ENCODE results near the gene ZNF530. TPM values are rescaled to one million over a fixed set of nuclear protein-coding genes. Genes with fewer than 3 reads are reported as not detected.

The ZNF530 gene
- 1 to 10 TPM in 3 of 4 donors, under 1 TPM in 1; 0.89 to 6.2 (median 3.2) TPM for polyA plus RNA-seq
- long read RNA-seq, donor 1, full-length matches to known transcripts: 7 of 7 reads
- long read RNA-seq, donor 1, partial matches to known transcripts: 0 of 7 reads
- long read RNA-seq, donor 1, other reads (novel, unspliced or antisense): 0 of 7 reads
- long read RNA-seq, donor 2: 0 reads
- long read RNA-seq, donor 3, full-length matches to known transcripts: 2 of 2 reads
- long read RNA-seq, donor 3, partial matches to known transcripts: 0 of 2 reads
- long read RNA-seq, donor 3, other reads (novel, unspliced or antisense): 0 of 2 reads
- long read RNA-seq, donor 4: 0 reads
- long read RNA-seq, donor 5, full-length matches to known transcripts: 4 of 4 reads
- long read RNA-seq, donor 5, partial matches to known transcripts: 0 of 4 reads
- long read RNA-seq, donor 5, other reads (novel, unspliced or antisense): 0 of 4 reads
- long read RNA-seq, donor 6, full-length matches to known transcripts: 1 of 1 reads
- long read RNA-seq, donor 6, partial matches to known transcripts: 0 of 1 reads
- long read RNA-seq, donor 6, other reads (novel, unspliced or antisense): 0 of 1 reads
- long read RNA-seq, donor 7, full-length matches to known transcripts: 3 of 3 reads
- long read RNA-seq, donor 7, partial matches to known transcripts: 0 of 3 reads
- long read RNA-seq, donor 7, other reads (novel, unspliced or antisense): 0 of 3 reads
- long read RNA-seq, donor 8: 0 reads
- long read RNA-seq, donor 9: 0 reads
- long read RNA-seq, donor 10, full-length matches to known transcripts: 4 of 4 reads
- long read RNA-seq, donor 10, partial matches to known transcripts: 0 of 4 reads
- long read RNA-seq, donor 10, other reads (novel, unspliced or antisense): 0 of 4 reads

DNA sequence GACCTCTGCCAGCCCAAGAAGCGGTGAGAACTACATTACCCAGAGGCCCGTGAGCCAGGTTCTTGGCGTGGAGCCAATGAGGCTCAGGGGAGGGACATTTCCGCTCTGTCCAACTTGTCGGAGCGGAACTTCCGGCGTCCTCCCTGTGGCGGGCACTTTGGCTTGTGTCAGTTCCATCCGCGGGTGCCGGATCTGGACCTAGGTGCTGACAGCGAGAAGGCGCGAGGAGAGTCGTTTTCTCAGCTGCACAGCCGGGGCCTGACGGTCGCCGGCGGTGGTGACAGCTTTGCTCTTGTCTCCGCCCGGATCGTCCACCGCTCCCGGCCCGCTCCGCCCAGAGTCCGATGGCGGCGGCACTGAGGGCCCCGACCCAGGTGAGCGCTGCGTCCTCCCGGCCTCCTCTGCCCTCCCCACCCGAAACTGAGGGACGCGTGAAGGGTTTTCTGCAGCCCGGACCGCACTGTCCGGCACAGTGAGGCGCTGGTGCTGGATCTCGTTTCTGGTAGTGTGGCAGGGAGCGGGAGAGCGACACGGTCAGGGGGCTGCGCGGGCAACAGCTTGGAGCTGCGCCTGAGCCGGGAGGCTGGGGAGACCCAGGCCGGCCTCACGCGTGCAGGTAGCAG is at the start of gene ZNF530:
ZNF530 (plus strand) TSS at position 125 of the 623 bp plus-strand sequence. CDS start 4,461 bp downstream, outside the sequence.
- H3K9me3 ChIP-seq (ENCODE audit: control insufficient read depth in 2 of 2, insufficient read depth in 1 of 2, low read depth in 1 of 2, low read length in 1 of 2): peaks cover 3 to 25% of the 10 kb centered on the region in 2 donors
- peak within 1 kb of the TSS; percentile 58 to 81 (median 63) for H3K4me3 ChIP-seq (ENCODE audit: low read depth in 1 of 3, low read length in 3 of 3)
- 0 to 2% (median 1%) methylated on average over 38 to 53 of the region's 53 CpGs for WGBS, 3 donors
- H3K36me3 ChIP-seq (ENCODE audit: control insufficient read depth in 3 of 3, insufficient read depth in 2 of 3, low read depth in 1 of 3, low read length in 3 of 3): peaks cover 0 to 8% (median 2%) of the 10 kb centered on the region in 3 donors
- peak; percentile 94 to 96 for DNase-seq
- H3K4me1 ChIP-seq (ENCODE audit: control insufficient read depth in 3 of 3, insufficient read depth in 2 of 3, low read depth in 1 of 3, low read length in 2 of 3): no peaks in the 10 kb centered on the region
- no peaks in the 10 kb centered on the region for H3K27me3 ChIP-seq (ENCODE audit: control insufficient read depth in 3 of 3, insufficient read depth in 3 of 3, low read length in 3 of 3)
- H3K27ac ChIP-seq (ENCODE audit: low read depth in 1 of 3, low read length in 2 of 3): no peak within 1 kb of the TSS
- FAIRE-seq: no peak

DNA sequence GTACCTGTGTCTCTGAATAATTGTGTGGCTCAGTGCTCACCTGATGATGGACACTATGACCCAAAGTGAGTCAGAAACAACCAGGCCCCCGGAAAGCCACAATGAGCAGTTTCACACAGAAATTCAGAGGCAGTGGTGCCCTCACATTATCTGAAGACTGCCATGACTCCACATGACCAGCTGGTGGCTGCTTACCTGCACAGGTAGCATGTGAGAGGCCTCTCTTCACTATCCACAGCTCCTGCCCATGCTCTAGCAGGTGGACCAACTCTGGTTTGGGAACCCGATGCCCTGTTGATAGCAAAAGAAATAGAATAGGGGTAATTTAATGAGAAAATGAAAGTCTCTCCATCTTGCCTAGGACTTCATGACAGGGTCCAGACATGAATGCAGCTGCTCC is 47.3 kb upstream of the ZNF530 start:
- DNase-seq (no peak), FAIRE-seq (no peak)
- 90 to 98% (median 97%) methylated on average over 2 of the region's 2 CpGs for WGBS, 3 donors
- peaks cover 6 to 72% of the 10 kb centered on the region in 2 donors for H3K9me3 ChIP-seq (ENCODE audit: control insufficient read depth in 2 of 2, insufficient read depth in 1 of 2, low read depth in 1 of 2, low read length in 1 of 2)
- no peak overlapping the region for H3K4me3 ChIP-seq (ENCODE audit: low read depth in 1 of 3, low read length in 3 of 3)
- H3K4me1 ChIP-seq (ENCODE audit: control insufficient read depth in 3 of 3, insufficient read depth in 2 of 3, low read depth in 1 of 3, low read length in 2 of 3): no peaks in the 10 kb centered on the region
- no peak overlapping the region for H3K27ac ChIP-seq (ENCODE audit: low read depth in 1 of 3, low read length in 2 of 3)
- peaks cover 38 to 57% (median 49%) of the 10 kb centered on the region in 3 donors for H3K36me3 ChIP-seq (ENCODE audit: control insufficient read depth in 3 of 3, insufficient read depth in 2 of 3, low read depth in 1 of 3, low read length in 3 of 3)
- no peaks in the 10 kb centered on the region for H3K27me3 ChIP-seq (ENCODE audit: control insufficient read depth in 3 of 3, insufficient read depth in 3 of 3, low read length in 3 of 3)

DNA sequence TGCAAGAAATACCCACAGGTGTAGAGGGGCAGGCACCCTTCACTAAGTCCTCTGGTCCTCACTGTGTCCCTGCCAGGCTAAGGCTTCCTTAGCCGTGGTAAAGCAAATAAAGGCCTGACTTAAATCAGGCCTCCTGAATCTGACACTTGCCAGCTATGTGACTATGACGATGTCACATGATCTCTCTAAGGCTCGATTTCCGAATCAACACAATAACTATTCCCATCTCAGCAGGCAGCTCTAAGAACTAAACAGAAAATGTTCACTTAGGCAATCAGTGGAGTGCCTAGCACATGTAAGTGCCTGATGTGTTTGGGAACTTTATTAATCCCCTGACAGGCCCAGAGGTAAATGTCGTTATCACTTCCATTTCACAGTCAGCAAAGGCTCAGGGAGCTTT is 42.0 kb upstream of the ZNF530 start:
- Histone ChIP-seq H3K36me3 (ENCODE audit: control insufficient read depth in 3 of 3, insufficient read depth in 2 of 3, low read depth in 1 of 3, low read length in 3 of 3) (peaks cover 11 to 34% (median 18%) of the 10 kb centered on the region in 3 donors), H3K27me3 (ENCODE audit: control insufficient read depth in 3 of 3, insufficient read depth in 3 of 3, low read length in 3 of 3) (no peaks in the 10 kb centered on the region), H3K4me1 (ENCODE audit: control insufficient read depth in 3 of 3, insufficient read depth in 2 of 3, low read depth in 1 of 3, low read length in 2 of 3) (peaks cover 4 to 13% (median 7%) of the 10 kb centered on the region in 3 donors), H3K27ac (ENCODE audit: low read depth in 1 of 3, low read length in 2 of 3) (no peak overlapping the region), H3K4me3 (ENCODE audit: low read depth in 1 of 3, low read length in 3 of 3) (no peak overlapping the region), H3K9me3 (ENCODE audit: control insufficient read depth in 2 of 2, insufficient read depth in 1 of 2, low read depth in 1 of 2, low read length in 1 of 2) (peaks cover 0 to 43% of the 10 kb centered on the region in 2 donors)
- 88 to 95% (median 89%) methylated on average over 5 of the region's 5 CpGs for WGBS, 3 donors
- no peak for DNase-seq
- no peak for FAIRE-seq

DNA sequence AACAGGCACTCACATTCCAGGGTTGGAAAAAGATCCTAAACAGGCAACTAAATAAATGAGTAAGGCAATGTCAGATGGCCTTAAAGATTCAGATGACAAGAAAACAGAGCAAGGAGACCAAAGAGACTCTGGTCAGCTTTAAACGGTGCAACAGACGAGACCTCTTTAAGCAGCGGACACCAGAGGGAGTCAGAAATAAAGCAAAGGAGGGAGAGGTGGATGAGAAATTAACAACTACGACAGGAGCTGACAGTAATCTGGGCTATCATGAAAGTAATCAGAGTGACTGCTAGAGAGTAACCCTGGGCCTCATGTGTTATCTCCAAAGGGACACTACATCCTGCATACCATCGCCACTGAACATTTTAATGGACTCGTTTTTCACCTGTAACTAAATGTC is 41.2 kb upstream of the ZNF530 start:
- H3K9me3 ChIP-seq (ENCODE audit: control insufficient read depth in 2 of 2, insufficient read depth in 1 of 2, low read depth in 1 of 2, low read length in 1 of 2): peaks cover 0 to 40% of the 10 kb centered on the region in 2 donors
- H3K36me3 ChIP-seq (ENCODE audit: control insufficient read depth in 3 of 3, insufficient read depth in 2 of 3, low read depth in 1 of 3, low read length in 3 of 3): peaks cover 6 to 25% (median 14%) of the 10 kb centered on the region in 3 donors
- peak overlapping the region in 2 of 3 donors; percentile 89 to 96 for H3K4me3 ChIP-seq (ENCODE audit: low read depth in 1 of 3, low read length in 3 of 3)
- no peak for FAIRE-seq
- 32 to 55% (median 46%) methylated on average over 6 of the region's 6 CpGs for WGBS, 3 donors
- no peaks in the 10 kb centered on the region for H3K27me3 ChIP-seq (ENCODE audit: control insufficient read depth in 3 of 3, insufficient read depth in 3 of 3, low read length in 3 of 3)
- no peak for DNase-seq
- peaks cover 4 to 13% (median 7%) of the 10 kb centered on the region in 3 donors for H3K4me1 ChIP-seq (ENCODE audit: control insufficient read depth in 3 of 3, insufficient read depth in 2 of 3, low read depth in 1 of 3, low read length in 2 of 3)
- H3K27ac ChIP-seq (ENCODE audit: low read depth in 1 of 3, low read length in 2 of 3): peak overlapping the region in 1 of 3 donors; percentile 79

DNA sequence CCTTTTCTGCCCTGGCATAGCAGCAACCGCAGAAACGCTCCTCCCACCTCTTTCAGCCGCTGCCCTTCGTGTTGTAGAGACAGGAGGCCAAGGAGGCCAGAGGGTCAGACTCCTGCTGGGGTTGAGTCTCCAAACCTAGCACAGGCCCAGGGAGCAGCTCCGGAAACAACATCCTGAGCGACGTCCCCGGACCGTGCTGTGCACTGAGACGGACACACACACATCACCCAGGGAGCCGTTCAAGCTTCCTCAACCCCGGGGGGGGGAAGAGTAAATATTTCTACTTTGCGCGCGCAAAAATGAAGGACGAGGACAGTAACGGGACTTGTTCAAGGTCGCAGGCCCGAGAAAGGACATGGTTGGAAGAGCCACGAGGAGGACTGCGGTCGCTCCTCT is 40.7 kb upstream of the ZNF530 start:
- peak overlapping the region; percentile 87 to 96 (median 89) for H3K4me3 ChIP-seq (ENCODE audit: low read depth in 1 of 3, low read length in 3 of 3)
- WGBS, 3 donors: 0% methylated on average over 22 of the region's 22 CpGs
- peak overlapping the region in 2 of 3 donors; percentile 79 to 80 for H3K27ac ChIP-seq (ENCODE audit: low read depth in 1 of 3, low read length in 2 of 3)
- H3K9me3 ChIP-seq (ENCODE audit: control insufficient read depth in 2 of 2, insufficient read depth in 1 of 2, low read depth in 1 of 2, low read length in 1 of 2): peaks cover 0 to 39% of the 10 kb centered on the region in 2 donors
- peaks cover 4 to 13% (median 7%) of the 10 kb centered on the region in 3 donors for H3K4me1 ChIP-seq (ENCODE audit: control insufficient read depth in 3 of 3, insufficient read depth in 2 of 3, low read depth in 1 of 3, low read length in 2 of 3)
- H3K36me3 ChIP-seq (ENCODE audit: control insufficient read depth in 3 of 3, insufficient read depth in 2 of 3, low read depth in 1 of 3, low read length in 3 of 3): peaks cover 4 to 20% (median 12%) of the 10 kb centered on the region in 3 donors
- H3K27me3 ChIP-seq (ENCODE audit: control insufficient read depth in 3 of 3, insufficient read depth in 3 of 3, low read length in 3 of 3): no peaks in the 10 kb centered on the region
- DNase-seq (peak; percentile 10 to 63), FAIRE-seq (no peak)

DNA sequence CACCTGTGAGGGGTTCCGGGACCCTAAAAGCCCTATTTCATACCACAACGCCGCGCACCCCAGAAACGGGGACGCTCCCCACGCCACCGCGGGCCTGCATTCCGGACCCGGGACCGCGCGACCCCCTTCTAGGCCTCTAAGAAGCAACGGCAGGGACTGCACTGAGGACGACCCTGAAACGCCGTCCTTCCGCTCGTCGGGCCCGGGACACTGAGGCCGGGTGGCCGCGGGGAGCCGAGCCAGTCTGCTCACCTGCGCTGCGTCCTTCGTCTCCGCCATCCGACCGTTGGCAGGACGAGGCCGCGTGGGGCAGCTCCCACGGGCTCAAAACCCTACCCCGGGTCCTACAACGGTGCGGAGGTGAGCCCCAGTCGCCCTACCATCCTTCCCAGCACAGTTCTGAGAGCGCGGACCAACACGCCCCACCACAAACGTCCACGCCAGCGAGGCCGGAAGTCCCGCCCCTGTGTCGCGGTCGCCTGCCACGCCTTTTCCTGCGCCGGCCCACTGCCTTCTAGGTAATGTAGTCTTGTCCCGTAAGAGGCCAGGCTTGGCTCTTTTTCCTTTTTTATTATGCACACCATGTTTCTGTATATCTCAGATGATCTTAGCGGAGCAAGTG is 40.2 kb upstream of the ZNF530 start, which contains the start of gene ZNF550:
ZNF550 (minus strand) TSS at position 460 of the 622 bp plus-strand sequence; CDS start at position 279, 181 bp downstream.
- WGBS, 3 donors: 0 to 1% (median 1%) methylated on average over 49 to 56 of the region's 56 CpGs
- Histone ChIP-seq H3K27me3 (ENCODE audit: control insufficient read depth in 3 of 3, insufficient read depth in 3 of 3, low read length in 3 of 3) (no peaks in the 10 kb centered on the region), H3K36me3 (ENCODE audit: control insufficient read depth in 3 of 3, insufficient read depth in 2 of 3, low read depth in 1 of 3, low read length in 3 of 3) (peaks cover 4 to 15% (median 10%) of the 10 kb centered on the region in 3 donors), H3K4me1 (ENCODE audit: control insufficient read depth in 3 of 3, insufficient read depth in 2 of 3, low read depth in 1 of 3, low read length in 2 of 3) (peaks cover 4 to 13% (median 7%) of the 10 kb centered on the region in 3 donors), H3K9me3 (ENCODE audit: control insufficient read depth in 2 of 2, insufficient read depth in 1 of 2, low read depth in 1 of 2, low read length in 1 of 2) (peaks cover 0 to 39% of the 10 kb centered on the region in 2 donors), H3K4me3 (ENCODE audit: low read depth in 1 of 3, low read length in 3 of 3) (peak within 1 kb of the TSS; percentile 87 to 96 (median 89)), H3K27ac (ENCODE audit: low read depth in 1 of 3, low read length in 2 of 3) (peak within 1 kb of the TSS in 2 of 3 donors; percentile 79 to 80)
- DNase-seq (peak; percentile 86 to 96), FAIRE-seq (no peak)

DNA sequence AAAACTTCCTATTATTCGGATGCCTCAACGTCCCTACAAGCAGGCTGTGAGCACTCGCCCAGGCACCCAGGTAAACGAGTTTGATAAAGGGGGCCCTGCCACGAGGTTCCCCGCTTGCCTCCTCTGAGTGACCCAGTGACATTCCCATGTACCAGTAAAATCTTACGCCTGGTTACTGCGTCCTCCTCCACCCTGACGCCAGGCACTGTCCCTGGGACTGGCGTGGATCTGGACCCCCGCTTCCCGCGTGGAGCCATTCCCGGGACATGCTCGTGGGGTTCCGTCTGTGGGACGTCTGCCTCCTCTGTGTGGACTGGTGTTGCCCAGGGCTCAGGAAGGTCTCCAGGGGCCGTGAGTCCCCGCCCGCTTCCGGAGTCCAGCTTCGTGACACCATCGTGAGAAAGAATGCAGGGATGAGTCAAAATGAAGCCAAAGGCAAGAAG is 39.6 kb upstream of the ZNF530 start:
- Histone ChIP-seq H3K4me3 (ENCODE audit: low read depth in 1 of 3, low read length in 3 of 3) (peak overlapping the region; percentile 87 to 96 (median 89)), H3K36me3 (ENCODE audit: control insufficient read depth in 3 of 3, insufficient read depth in 2 of 3, low read depth in 1 of 3, low read length in 3 of 3) (peaks cover 4 to 13% (median 7%) of the 10 kb centered on the region in 3 donors), H3K9me3 (ENCODE audit: control insufficient read depth in 2 of 2, insufficient read depth in 1 of 2, low read depth in 1 of 2, low read length in 1 of 2) (peaks cover 0 to 39% of the 10 kb centered on the region in 2 donors), H3K27me3 (ENCODE audit: control insufficient read depth in 3 of 3, insufficient read depth in 3 of 3, low read length in 3 of 3) (no peaks in the 10 kb centered on the region), H3K27ac (ENCODE audit: low read depth in 1 of 3, low read length in 2 of 3) (peak overlapping the region in 2 of 3 donors; percentile 79 to 80), H3K4me1 (ENCODE audit: control insufficient read depth in 3 of 3, insufficient read depth in 2 of 3, low read depth in 1 of 3, low read length in 2 of 3) (peaks cover 4 to 13% (median 7%) of the 10 kb centered on the region in 3 donors)
- 22 to 34% (median 33%) methylated on average over 23 of the region's 23 CpGs for WGBS, 3 donors
- no peak for FAIRE-seq
- DNase-seq: peak in 1 of 2 donors; percentile 56

All from small intestine (tissue), 16 donors.